Mesendoderm (in vitro differentiated cells): ENCODE measurements around the gene KRTAP5-1.
"Not testable (repeated sequence)": the region's sequence is repeated elsewhere in the genome, so short reads cannot be mapped to it uniquely, and the experiment has no call there.

ENCODE experiments used
- DNase-seq: peaks from one replicate; pipeline ENCODE4 v3.0.0; 2013
- H2AK5ac ChIP-seq: 2 replicates; pipeline ENCODE4 v1.6.1; 2013; ENCODE audit warnings: low read length, inconsistent platforms
- H2BK120ac ChIP-seq: 2 replicates; pipeline ENCODE4 v1.6.1; 2013; ENCODE audit warnings: low read depth, mild to moderate bottlenecking, low read length, moderate library complexity, mixed read lengths
- H2BK15ac ChIP-seq: replicated peaks from 2 replicates; pipeline ENCODE4 v1.6.1; 2013; ENCODE audit warnings: low read depth, mild to moderate bottlenecking, moderate library complexity
- H2BK5ac ChIP-seq: 2 replicates; pipeline ENCODE4 v1.6.1; 2013; ENCODE audit warnings: low read length, inconsistent platforms
- H3K18ac ChIP-seq: 2 replicates; pipeline ENCODE4 v1.6.1; 2013; ENCODE audit warnings: mild to moderate bottlenecking, low read length, mixed read lengths
- H3K23ac ChIP-seq: one replicate; pipeline ENCODE4 v1.6.1; 2013; ENCODE audit warnings: low read length
- H3K27ac ChIP-seq: 2 replicates; pipeline ENCODE4 v1.5.1; 2013; ENCODE audit warnings: low read depth, mild to moderate bottlenecking, inconsistent platforms, low read length, moderate library complexity
- H3K27me3 ChIP-seq: 2 replicates; pipeline ENCODE4 v1.6.1; 2013; ENCODE audit warnings: low read length, control low read depth, mild to moderate bottlenecking, inconsistent platforms; ENCODE audit not compliant: insufficient read depth, poor library complexity
- H3K36me3 ChIP-seq: 2 replicates; pipeline ENCODE4 v1.6.1; 2013; ENCODE audit warnings: low read length, inconsistent platforms; ENCODE audit not compliant: control insufficient read depth, insufficient read depth
- H3K4ac ChIP-seq: one replicate; pipeline ENCODE4 v1.6.1; 2013; ENCODE audit warnings: low read depth, mild to moderate bottlenecking, low read length, moderate library complexity
- H3K4me1 ChIP-seq: 2 replicates; pipeline ENCODE4 v1.6.1; 2013; ENCODE audit warnings: low read depth, low read length, inconsistent platforms; ENCODE audit not compliant: control insufficient read depth
- H3K4me2 ChIP-seq: 2 replicates; pipeline ENCODE4 v1.6.1; 2013; ENCODE audit warnings: low read length
- H3K4me3 ChIP-seq: 2 replicates; pipeline ENCODE4 v1.5.1; 2013; ENCODE audit warnings: mild to moderate bottlenecking, low read length
- H3K56ac ChIP-seq: one replicate; pipeline ENCODE4 v1.6.1; 2013; ENCODE audit warnings: low read length
- H3K79me1 ChIP-seq: 2 replicates; pipeline ENCODE4 v1.6.1; 2013; ENCODE audit warnings: low read length, inconsistent platforms
- H3K79me2 ChIP-seq: 2 replicates; pipeline ENCODE4 v1.6.1; 2013; ENCODE audit warnings: mild to moderate bottlenecking, low read length; ENCODE audit not compliant: control insufficient read depth, insufficient read depth
- H3K9ac ChIP-seq: 2 replicates; pipeline ENCODE4 v1.6.1; 2013; ENCODE audit warnings: low read length, inconsistent platforms
- H4K5ac ChIP-seq: one replicate; pipeline ENCODE4 v1.6.1; 2013; ENCODE audit warnings: low read length
- H4K8ac ChIP-seq: one replicate; pipeline ENCODE4 v1.6.1; 2013; ENCODE audit warnings: low read depth, mild to moderate bottlenecking, control low read depth, low read length, moderate library complexity
- WGBS: extraction: QIAGEN DNeasy Blood & Tissue Kit; methylation state at CpG from one replicate; pipeline ENCODE4 v1.1.7; 2013; ENCODE audit warnings: low lambda C conversion rate, missing lambda C conversion rate; ENCODE audit not compliant: insufficient coverage; ENCODE audit errors: extremely low coverage; 5-methylcytosine and 5-hydroxymethylcytosine counted together

KRTAP5-1 gene

GRCh38 chr11:1598816-1599215 lies 13.7 kb upstream of the KRTAP5-1 start:
- Histone ChIP-seq H4K5ac (no peak overlapping the region), H3K9ac (no peak overlapping the region), H3K27ac (no peak overlapping the region), H3K4me1 (no peaks in the 10 kb centered on the region), H2AK5ac (no peak overlapping the region), H2BK15ac (no peak overlapping the region), H3K36me3 (no peaks in the 10 kb centered on the region), H3K27me3 (no peaks in the 10 kb centered on the region), H3K4ac (no peak overlapping the region), H3K18ac (no peak overlapping the region), H3K23ac (no peak overlapping the region), H2BK120ac (no peak overlapping the region), H3K79me2 (no peaks in the 10 kb centered on the region), H3K4me2 (no peak overlapping the region), H2BK5ac (no peak overlapping the region), H3K56ac (no peak overlapping the region), H3K4me3 (no peak overlapping the region), H3K79me1 (no peaks in the 10 kb centered on the region), H4K8ac (no peak overlapping the region)
- DNase-seq = no peak
- WGBS = no CpG with 5 or more reads among the region's 6 CpGs

GRCh38 chr11:1598406-1598805 lies 13.3 kb upstream of the KRTAP5-1 start:
- H3K23ac ChIP-seq, H3K4me2 ChIP-seq, H2BK120ac ChIP-seq, H3K27ac ChIP-seq, H4K5ac ChIP-seq, H2BK5ac ChIP-seq, H4K8ac ChIP-seq, H3K9ac ChIP-seq, H3K79me2 ChIP-seq, H3K79me1 ChIP-seq, H3K4me3 ChIP-seq, H3K56ac ChIP-seq, H3K27me3 ChIP-seq, H2BK15ac ChIP-seq, H3K36me3 ChIP-seq, H3K4me1 ChIP-seq, H2AK5ac ChIP-seq, H3K18ac ChIP-seq, H3K4ac ChIP-seq, DNase-seq: not testable (repeated sequence)
- WGBS = no CpG with 5 or more reads among the region's 3 CpGs

DNA sequence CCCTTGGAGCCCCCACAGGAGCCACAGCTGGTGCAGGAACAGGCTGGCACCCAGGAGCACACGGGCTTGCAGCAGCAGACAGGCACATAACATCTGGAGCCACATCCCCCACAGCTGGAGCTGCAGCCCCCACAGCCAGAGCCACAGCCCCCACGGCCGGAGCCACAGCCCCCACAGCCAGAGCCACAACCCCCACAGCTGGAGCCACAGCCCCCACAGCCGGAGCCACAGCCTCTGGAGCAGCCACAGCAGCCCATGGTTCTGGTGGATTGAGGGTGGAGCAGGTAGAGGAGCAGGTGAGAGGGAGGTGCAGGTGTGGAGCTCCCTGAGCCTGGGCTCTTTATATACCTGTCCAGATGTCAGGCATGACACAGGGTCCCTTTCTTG lies 12.9 kb upstream of the KRTAP5-1 start, which contains the start of gene KRTAP5-2:
KRTAP5-2 (minus strand) TSS at position 301 of the 387 bp plus-strand sequence; CDS start at position 257, 44 bp downstream.
- no peaks in the 10 kb centered on the region for H3K4me1 ChIP-seq
- DNase-seq = no peak
- no peak within 1 kb of the TSS for H2AK5ac ChIP-seq
- no peak within 1 kb of the TSS for H3K18ac ChIP-seq
- no peak within 1 kb of the TSS for H3K9ac ChIP-seq
- H2BK5ac ChIP-seq = no peak within 1 kb of the TSS
- no peak within 1 kb of the TSS for H3K4ac ChIP-seq
- no peak within 1 kb of the TSS for H4K5ac ChIP-seq
- no peak within 1 kb of the TSS for H2BK15ac ChIP-seq
- no peak within 1 kb of the TSS for H3K56ac ChIP-seq
- H4K8ac ChIP-seq = no peak within 1 kb of the TSS
- H3K27ac ChIP-seq = no peak within 1 kb of the TSS
- no peaks in the 10 kb centered on the region for H3K36me3 ChIP-seq
- no peaks in the 10 kb centered on the region for H3K27me3 ChIP-seq
- H3K4me3 ChIP-seq = no peak within 1 kb of the TSS
- H3K79me1 ChIP-seq = no peaks in the 10 kb centered on the region
- no peak within 1 kb of the TSS for H2BK120ac ChIP-seq
- no peak within 1 kb of the TSS for H3K4me2 ChIP-seq
- WGBS = no CpG with 5 or more reads among the region's 4 CpGs
- no peaks in the 10 kb centered on the region for H3K79me2 ChIP-seq
- no peak within 1 kb of the TSS for H3K23ac ChIP-seq

DNA sequence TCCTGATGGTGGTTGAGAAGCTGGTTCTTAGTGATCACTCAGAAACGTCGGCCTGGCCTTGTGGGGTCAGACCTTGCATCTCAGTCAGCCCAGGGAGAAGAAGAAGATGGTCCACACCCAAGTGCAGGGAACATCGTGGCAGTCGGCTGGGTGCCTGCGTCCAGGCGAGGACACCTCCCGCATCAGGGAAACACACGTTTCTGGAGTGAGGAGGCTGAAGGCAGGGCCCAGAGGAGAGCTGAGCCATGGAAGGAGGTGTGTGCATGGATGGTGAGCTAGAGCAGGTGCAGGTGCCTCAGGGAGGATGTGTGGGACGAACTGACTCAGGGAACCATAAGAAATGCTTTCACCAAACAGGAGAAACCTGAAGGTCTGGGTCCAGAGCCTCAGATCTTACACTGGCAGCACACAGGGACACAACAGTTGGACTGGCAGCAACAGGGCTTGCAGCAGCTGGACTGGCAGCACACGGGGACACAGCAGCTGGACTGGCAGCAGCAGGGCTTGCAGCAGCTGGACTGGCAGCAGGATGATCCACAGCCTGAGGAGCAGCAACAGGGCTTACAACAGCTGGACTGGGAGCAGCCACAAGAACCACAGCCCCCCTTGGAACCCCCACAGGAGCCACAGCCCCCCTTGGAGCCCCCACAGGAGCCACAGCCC lies 12.4 kb upstream of the KRTAP5-1 start:
- Histone ChIP-seq H3K79me2 (no peaks in the 10 kb centered on the region), H3K27ac (no peak overlapping the region), H3K27me3 (no peaks in the 10 kb centered on the region), H2BK15ac (no peak overlapping the region), H3K79me1 (no peaks in the 10 kb centered on the region), H4K8ac (no peak overlapping the region), H3K4me3 (no peak overlapping the region), H3K4me1 (no peaks in the 10 kb centered on the region), H3K56ac (no peak overlapping the region), H3K18ac (no peak overlapping the region), H2AK5ac (no peak overlapping the region), H3K4me2 (no peak overlapping the region), H2BK5ac (no peak overlapping the region), H3K36me3 (no peaks in the 10 kb centered on the region), H4K5ac (no peak overlapping the region), H2BK120ac (no peak overlapping the region), H3K4ac (no peak overlapping the region), H3K9ac (no peak overlapping the region), H3K23ac (no peak overlapping the region)
- WGBS = no CpG with 5 or more reads among the region's 10 CpGs
- DNase-seq = no peak

DNA sequence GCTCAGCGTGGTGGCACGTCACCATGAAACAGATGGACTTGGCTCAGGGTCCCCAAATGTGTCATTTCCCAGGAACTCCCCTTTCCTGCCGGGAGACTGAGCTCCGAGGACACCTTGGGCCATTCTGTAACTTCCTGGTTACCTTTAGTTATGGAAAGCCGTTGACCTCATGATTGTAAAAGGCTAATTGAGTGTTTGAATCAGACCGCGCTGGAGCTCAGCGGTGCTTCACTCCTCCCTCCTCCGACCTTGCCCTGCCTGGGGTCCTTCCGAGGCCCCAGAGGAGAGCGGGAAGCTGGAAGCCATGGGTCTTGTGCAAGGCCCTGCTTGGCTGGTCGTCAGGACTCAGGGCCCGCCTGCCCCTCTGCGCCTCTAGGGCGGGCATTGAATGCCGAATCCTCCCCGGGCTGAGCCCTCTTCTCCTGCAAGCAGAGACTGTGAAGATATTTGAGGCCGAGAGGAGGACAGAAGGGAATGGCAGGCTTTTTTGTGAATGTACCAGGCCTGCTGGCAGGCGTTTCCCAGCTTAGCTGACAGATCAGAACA lies 11.6 kb upstream of the KRTAP5-1 start:
- no CpG with 5 or more reads among the region's 19 CpGs for WGBS
- not testable (repeated sequence) for H3K4me2 ChIP-seq, H4K5ac ChIP-seq, H3K79me1 ChIP-seq, H3K18ac ChIP-seq, H3K9ac ChIP-seq, H4K8ac ChIP-seq, H2BK120ac ChIP-seq, H3K36me3 ChIP-seq, H2BK15ac ChIP-seq, H2BK5ac ChIP-seq, H3K4me1 ChIP-seq, DNase-seq, H3K27ac ChIP-seq, H3K79me2 ChIP-seq, H3K4ac ChIP-seq, H3K4me3 ChIP-seq, H2AK5ac ChIP-seq, H3K27me3 ChIP-seq, H3K23ac ChIP-seq
- peak overlapping the region; percentile 10 for H3K56ac ChIP-seq
